GM19397 (cell line): Measurements from ENCODE around the gene HMGN1.

Experiments used
- ATAC-seq: cut with Tn5 transposase; IDR thresholded peaks from one replicate; pipeline ENCODE4 v1.9.1; 2021; ENCODE audit warnings: mild to moderate bottlenecking, moderate library complexity; ENCODE audit not compliant: unreplicated experiment

HMGN1 gene

DNA sequence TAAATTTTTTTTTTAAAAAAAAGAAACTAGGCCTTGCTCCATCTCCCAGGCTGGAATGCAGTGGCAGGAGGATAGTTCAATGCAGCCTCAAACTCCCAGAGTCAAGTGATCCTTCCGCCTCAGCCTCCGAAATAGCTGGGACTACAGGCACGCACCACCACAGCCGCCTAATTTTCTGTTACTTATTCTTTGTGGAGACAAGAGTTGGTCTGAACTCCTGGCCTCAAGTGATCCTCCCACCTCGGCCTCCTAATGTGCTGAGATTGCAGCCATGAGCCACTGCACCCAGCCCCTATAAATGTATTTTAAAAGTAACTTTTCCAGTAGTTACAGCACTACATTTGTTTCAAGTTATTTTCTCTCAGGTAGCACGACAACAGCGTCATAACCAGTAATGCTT lies 37.7 kb downstream of the HMGN1 start:
- no peak for ATAC-seq

DNA sequence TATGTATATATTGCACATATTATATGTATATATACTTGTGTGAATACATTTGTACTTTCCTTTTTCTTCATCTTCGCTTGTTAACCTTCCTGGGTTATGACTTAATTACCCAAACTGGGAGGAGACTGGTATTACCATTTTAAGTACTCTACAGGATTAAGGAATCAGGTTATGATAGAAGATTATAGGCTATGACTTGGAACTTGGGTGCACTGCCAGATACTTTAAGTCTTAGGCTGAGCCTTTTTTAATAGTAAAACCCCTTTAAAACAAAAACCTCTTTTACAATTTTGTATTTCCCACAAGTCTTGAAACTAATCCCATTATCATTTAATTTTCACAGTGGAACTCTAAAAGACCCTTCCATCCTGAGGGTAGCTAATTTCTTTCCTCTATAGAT lies 41.4 kb downstream of the HMGN1 start:
- ATAC-seq, result no peak

DNA sequence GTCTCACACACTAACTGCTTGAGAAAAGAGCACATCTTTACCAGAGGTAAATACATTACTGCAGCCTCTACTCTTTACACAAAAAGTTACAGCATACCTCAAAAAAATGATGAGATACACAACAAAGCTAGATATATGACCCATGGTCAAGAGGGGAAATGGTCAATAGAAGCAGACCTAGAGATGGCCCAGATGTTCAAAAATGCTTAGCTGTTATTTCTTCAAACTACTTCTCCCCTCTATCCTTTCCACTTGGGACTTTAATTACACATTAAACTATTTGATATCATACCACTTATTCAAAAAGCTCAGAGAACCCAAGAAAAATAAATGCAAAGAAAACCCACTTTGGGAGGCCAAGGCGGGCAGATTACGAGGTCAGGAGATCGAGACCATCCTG lies 48.3 kb downstream of the HMGN1 start:
- no peak for ATAC-seq

DNA sequence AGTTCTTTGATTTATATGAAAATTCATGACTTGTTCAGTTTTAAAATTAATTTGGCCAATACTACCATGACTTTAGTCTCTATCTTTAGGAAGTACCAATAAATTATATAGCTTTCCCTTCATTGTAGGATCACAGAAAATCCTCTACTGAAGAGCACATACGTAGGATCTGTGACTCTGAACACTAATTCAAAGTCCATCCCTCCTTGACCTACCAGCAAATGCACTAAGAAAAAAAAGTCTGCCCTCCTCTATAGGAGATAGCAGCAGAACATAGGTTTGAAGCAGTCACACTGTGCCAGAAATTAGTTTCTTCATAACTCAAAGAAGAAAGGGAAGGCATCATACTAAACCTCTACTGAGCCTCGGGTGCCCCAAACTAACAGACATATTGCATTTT lies 52.0 kb downstream of the HMGN1 start:
- no peak for ATAC-seq
